Ishikawa (cell line): ENCODE data around the gene SPA17.

Source experiments
- CEBPB ChIP-seq: IDR thresholded peaks from 2 replicates; pipeline ENCODE4 v1.6.1; 2012
- CREB1 ChIP-seq: IDR thresholded peaks from 2 replicates; pipeline ENCODE4 v1.6.1; 2012; ENCODE audit warnings: low read depth
- EGR1 ChIP-seq: IDR thresholded peaks from 2 replicates; pipeline ENCODE4 v1.6.1; 2012
- EP300 ChIP-seq: IDR thresholded peaks from 2 replicates; pipeline ENCODE4 v1.6.1; 2012; ENCODE audit warnings: borderline replicate concordance
- FOXM1 ChIP-seq: IDR thresholded peaks from 2 replicates; pipeline ENCODE4 v1.6.1; 2012; ENCODE audit warnings: low read depth, borderline replicate concordance
- MAX ChIP-seq: IDR thresholded peaks from 2 replicates; pipeline ENCODE4 v1.6.1; 2012
- NFIC ChIP-seq: IDR thresholded peaks from 2 replicates; pipeline ENCODE4 v1.6.1; 2012
- RAD21 ChIP-seq: IDR thresholded peaks from 2 replicates; pipeline ENCODE4 v1.6.1; 2012; ENCODE audit warnings: low read depth
- TAF1 ChIP-seq: IDR thresholded peaks from 2 replicates; pipeline ENCODE4 v1.6.1; 2012; ENCODE audit warnings: low read depth, mild to moderate bottlenecking
- TCF12 ChIP-seq: IDR thresholded peaks from 2 replicates; pipeline ENCODE4 v1.6.1; 2012; ENCODE audit warnings: low read depth
- TEAD4 ChIP-seq: IDR thresholded peaks from 2 replicates; pipeline ENCODE4 v1.6.1; 2012
- USF1 ChIP-seq: IDR thresholded peaks from 2 replicates; pipeline ENCODE4 v1.6.1; 2012
- YY1 ChIP-seq: IDR thresholded peaks from 2 replicates; pipeline ENCODE4 v1.6.1; 2012; ENCODE audit warnings: low read depth
- ZBTB7A ChIP-seq: IDR thresholded peaks from 2 replicates; pipeline ENCODE4 v1.6.1; 2012; ENCODE audit warnings: low read depth
- TF ChIP-seq, protein P1 (sequence below): IDR thresholded peaks from 2 replicates; pipeline ENCODE4 v1.6.1; 2012; ENCODE audit warnings: low read depth, mild to moderate bottlenecking

SPA17 gene

GRCh38 chr11:124738713-124739478 lies 65.2 kb downstream of the SPA17 start:
- no peak for TF ChIP-seq USF1
- TF ChIP-seq MAX, result no peak
- no peak for TF ChIP-seq CEBPB

- TF ChIP-seq NFIC (no peak; the same call in 1 of the 2 replicates), ZBTB7A (0 out of 2 replicates have a peak, but pooled peaks have one; percentile 32), FOXM1 (no peak), CEBPB (no peak), EP300 (no peak), TEAD4 (no peak), MAX (no peak), CREB1 (no peak), TAF1 (peak; percentile 41; the same call in 1 of the 2 replicates), TCF12 (no peak; the same call in 1 of the 2 replicates), RAD21 (no peak), USF1 (no peak), YY1 (0 out of 2 replicates have a peak, but pooled peaks have one; percentile 32), EGR1 (peak; percentile 88)
- TF ChIP-seq, protein P1, sequence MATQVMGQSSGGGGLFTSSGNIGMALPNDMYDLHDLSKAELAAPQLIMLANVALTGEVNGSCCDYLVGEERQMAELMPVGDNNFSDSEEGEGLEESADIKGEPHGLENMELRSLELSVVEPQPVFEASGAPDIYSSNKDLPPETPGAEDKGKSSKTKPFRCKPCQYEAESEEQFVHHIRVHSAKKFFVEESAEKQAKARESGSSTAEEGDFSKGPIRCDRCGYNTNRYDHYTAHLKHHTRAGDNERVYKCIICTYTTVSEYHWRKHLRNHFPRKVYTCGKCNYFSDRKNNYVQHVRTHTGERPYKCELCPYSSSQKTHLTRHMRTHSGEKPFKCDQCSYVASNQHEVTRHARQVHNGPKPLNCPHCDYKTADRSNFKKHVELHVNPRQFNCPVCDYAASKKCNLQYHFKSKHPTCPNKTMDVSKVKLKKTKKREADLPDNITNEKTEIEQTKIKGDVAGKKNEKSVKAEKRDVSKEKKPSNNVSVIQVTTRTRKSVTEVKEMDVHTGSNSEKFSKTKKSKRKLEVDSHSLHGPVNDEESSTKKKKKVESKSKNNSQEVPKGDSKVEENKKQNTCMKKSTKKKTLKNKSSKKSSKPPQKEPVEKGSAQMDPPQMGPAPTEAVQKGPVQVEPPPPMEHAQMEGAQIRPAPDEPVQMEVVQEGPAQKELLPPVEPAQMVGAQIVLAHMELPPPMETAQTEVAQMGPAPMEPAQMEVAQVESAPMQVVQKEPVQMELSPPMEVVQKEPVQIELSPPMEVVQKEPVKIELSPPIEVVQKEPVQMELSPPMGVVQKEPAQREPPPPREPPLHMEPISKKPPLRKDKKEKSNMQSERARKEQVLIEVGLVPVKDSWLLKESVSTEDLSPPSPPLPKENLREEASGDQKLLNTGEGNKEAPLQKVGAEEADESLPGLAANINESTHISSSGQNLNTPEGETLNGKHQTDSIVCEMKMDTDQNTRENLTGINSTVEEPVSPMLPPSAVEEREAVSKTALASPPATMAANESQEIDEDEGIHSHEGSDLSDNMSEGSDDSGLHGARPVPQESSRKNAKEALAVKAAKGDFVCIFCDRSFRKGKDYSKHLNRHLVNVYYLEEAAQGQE, result no peak
Measured at GRCh38 chr11:124739479-124740276, 66.0 kb downstream of the SPA17 start, which contains the start of gene NRGN. TSS of gene NRGN (plus strand) at chr11:124739942. CDS start at chr11:124740085, 143 bp downstream.

GRCh38 chr11:124740277-124740882 lies 66.7 kb downstream of the SPA17 start:
- TF ChIP-seq TCF12, result no peak

GRCh38 chr11:124742555-124742954 lies 68.9 kb downstream of the SPA17 start:
- no peak for TF ChIP-seq EGR1
- no peak for TF ChIP-seq YY1
- TF ChIP-seq TCF12, result no peak
- no peak for TF ChIP-seq CEBPB
- TF ChIP-seq MAX, result no peak
- TF ChIP-seq TAF1, result no peak
- TF ChIP-seq RAD21, result no peak
- TF ChIP-seq USF1, result no peak
- no peak for TF ChIP-seq FOXM1
- TF ChIP-seq CREB1, result no peak
- TF ChIP-seq EP300, result no peak
- TF ChIP-seq TEAD4, result no peak
- TF ChIP-seq, protein P1, result no peak

DNA sequence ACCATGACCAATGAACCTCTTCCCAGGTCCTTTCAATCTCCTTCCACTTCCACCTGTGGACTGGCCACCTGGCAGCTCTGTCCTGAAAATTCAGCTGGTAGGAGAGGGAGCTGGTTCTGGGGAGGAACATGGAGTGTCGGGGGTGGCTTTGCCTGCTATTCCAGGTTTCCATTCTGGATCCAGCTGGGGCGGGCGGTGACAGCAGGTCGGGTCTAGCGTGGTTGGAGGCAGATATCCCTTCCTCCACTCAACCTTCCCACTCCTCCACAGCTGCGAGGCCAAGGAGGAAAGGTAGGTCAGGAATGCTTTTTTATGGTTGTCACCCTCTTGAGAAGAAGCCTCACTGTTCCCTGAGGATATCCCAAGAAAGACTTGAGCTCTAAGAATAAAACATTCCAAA lies 69.3 kb downstream of the SPA17 start:
- no peak for TF ChIP-seq TCF12
